ENCODE measurements around the gene PDIA2.
"Not testable (repeated sequence)": the region's sequence is repeated elsewhere in the genome, so short reads cannot be mapped to it uniquely, and the experiment has no call there.

Gene PDIA2

DNA sequence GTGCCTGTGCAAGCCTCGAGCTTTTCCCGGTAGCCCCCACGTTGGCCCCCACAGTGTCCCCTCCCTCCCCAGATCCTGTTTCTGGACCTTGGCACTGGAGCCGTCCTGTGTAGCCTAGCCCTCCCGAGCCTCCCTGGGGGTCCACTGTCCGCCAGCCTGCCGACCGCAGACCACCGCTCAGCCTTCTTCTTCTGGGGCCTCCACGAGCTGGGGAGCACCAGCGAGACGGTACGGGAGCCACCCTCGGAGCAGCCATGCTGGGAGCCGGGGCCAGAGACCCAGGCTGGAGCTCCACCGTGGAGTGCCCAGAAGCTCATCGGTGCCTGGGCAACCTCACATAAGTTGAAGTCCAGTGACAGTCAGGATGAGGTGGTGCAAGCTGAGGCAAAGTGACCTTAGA lies 19.0 kb upstream of the PDIA2 start:
- no peak for DNase-seq

DNA sequence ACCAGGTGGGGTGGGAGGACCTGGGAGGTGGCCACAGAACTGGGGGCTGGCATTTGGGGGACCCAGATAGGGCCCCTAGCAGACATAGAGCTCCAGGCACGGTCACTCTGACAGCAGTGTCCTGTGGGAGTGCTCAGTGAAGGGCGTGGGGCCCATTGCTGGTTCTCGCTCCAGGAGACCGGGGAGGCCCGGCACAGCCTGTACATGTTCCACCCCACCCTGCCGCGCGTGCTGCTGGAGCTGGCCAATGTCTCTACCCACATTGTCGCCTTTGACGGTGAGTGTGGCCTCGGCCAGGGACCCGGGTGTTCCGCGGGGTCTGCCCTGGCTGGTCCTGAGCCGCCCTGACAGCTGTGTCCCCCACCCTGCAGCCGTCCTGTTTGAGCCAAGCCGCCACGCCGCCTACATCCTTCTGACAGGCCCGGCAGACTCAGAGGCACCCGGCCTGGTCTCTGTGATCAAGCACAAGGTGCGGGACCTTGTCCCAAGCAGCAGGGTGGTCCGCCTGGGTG lies 18.5 kb upstream of the PDIA2 start:
- no peak for DNase-seq

DNA sequence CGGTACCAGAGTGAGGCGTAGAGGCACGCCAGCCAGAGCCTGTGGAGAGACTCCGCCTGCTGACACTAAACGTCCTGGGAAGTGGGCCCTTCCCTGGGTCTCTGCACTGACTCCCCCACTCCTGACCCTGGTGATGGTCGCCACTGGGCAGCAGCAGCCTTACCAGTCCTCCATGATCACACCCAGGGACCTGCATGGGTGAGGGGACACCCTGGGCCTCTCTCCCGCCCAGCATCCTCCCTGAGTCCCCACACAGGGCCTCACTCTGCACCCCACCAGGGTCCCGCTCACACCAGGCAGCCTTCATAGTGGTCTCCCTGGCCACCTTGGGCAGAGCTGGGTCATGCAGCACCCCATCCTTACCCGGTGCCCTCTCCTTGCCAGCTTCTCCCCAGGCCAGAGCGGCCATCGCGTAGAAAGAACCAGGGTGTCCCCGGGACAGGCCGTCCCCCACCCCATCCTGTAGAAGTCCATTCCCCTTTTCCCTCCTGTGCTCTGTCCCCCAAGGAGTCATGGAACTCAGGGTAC lies 17.9 kb upstream of the PDIA2 start:
- DNase-seq: no peak

DNA sequence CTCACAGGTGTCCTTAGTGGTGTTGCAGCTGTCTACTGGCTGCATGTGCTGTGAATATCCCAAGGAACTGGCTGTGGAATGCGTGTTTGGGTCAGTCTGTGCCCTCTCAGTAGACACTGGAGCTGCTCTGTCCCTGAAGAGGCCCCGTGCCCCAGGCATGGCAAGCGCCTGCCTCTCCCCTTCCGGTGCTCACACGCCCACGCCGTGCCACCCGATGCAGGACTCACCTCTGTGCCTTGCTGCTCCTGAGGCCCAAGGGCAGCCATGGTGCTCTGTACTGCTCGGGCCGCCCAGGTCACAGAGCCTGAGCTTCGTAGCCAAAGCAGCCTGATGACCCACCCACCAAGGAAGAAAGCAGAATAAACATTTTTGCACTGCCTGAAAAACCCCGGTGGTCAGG lies 17.3 kb upstream of the PDIA2 start:
- DNase-seq: no peak

DNA sequence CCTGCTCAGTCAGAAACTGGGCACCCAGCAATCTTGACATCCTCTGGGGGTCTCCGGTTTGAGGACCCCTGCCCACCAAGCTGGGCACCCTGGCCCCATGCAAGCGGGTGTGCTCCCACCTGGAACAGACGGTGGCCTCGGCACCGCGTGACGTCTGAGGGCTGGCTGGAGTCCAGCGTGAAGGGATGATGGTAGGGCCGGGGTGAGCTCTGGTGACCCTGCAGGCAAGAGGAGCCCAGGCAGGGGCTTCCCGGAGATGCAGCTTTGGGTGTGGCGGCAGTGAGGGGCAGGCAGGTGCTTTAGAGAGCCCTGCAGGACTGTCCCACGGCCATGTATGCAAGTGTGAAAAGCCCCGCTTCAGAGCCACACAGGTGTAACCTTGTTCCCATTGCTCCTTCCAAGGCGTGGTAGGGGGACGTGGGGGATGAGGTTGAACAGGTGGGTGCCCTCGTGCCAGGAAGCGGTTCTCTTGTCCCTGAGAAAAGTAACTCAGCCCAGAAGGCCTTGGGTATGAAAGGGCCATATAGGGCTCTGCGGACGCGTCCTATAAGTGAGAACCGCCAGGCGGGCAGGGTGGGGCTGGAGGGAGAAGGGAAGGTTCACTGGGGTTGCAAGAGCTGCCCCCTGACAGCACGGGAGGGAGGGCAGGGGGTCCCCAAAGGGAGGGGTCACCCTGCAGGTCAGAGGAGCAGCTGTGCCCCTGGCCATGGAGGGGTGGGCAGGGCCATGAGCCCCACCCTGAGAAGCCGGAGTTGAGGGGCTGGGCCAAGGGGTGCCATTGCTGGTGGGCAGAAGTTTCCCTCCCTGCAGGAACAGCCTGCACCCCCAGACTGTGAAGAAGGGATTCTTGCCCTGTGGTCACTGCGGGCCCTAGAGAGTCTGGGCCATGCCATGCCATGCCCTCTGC lies 16.5 kb upstream of the PDIA2 start:
- no peak for DNase-seq

DNA sequence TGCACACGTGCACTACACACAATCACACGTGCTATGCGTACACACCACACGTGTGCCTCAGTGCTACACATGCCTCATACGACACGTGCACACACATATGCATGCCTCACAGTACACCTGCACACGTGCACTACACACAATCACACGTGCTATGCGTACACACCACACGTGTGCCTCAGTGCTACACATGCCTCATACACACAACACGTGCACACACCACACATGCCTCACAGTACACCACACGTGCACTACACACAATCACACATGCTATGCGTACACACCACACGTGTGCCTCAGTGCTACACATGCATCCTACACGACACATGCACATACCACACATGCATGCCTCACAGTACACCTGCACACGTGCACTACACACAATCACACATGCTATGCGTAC lies 15.4 kb upstream of the PDIA2 start:
- not testable (repeated sequence) for DNase-seq

DNA sequence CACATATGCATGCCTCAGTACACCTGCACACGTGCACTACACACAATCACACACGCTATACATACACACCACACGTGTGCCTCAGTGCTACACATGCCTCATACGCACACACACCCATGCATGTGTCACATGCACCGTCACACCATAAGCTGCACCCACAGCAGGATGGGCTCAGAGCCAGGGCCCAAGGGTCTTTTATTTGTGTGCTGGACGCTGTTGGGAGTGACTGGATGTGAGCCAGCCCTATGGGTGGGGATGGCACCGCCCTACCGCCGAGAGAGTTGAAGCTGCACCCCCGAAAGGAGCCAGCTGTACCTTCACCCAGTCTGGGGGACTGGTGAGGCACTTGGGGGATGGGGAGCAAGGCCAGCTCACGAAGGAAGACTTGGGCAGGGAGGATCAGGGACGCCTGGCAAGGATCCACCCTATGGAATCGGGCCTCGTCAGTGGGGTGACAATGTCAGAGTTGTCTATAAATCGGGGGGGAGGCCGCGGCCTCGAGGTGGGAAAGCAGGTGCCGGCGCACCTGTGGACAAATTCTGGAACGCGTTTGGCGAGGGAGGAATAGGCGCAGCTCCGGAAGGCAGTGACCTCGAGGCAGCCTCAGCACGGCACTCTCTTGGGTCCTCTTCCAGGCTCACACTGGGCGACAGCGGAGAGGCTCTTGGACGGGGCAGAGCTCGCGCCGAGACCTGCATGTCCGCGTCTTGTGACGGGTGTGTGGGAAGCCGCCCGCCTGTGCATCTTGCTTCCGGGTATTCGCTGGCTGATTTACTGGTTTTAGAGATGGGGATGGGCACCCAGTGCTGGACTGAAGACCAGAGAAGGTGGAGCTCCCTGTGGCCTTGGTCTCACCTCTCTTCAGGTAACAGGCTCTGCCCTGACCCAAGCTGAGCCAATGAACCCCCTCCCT lies 14.6 kb upstream of the PDIA2 start:
- DNase-seq: no peak

DNA sequence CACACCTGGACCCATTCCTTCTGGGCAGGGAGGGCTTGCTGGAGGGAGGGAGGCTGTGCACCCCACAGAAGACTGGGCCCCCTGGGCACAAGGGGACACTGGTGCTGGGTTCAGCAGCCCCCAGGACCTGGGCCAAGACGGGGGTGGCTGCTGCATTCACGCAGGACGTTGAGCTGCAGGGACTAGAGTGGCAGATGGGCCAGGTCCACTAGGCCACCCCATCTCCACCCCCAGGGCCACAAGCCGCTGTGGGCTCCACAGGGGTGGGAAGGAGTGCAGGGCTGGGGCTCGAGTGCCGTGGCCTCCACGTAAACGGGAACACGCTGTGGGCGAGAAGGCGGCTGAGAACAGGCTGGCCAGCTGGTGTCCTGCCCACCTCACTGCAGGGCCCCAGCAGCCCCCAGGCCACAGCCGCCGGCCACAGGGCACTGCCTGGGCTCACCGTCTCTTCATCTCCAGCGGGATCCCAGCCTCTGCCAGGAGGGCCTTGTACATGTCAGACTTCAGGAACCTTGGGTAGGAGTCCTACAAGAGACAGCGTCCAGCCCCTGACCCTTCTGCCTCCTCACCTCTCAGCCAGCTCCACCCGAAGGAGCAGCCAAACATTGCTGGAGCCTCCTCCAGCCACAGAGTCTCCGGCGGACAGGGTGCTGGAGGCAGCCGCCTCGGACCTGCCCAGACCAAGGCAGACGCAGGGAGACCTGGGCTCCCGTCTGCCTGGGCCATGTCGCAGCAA lies 13.7 kb upstream of the PDIA2 start:
- DNase-seq: no peak

DNA sequence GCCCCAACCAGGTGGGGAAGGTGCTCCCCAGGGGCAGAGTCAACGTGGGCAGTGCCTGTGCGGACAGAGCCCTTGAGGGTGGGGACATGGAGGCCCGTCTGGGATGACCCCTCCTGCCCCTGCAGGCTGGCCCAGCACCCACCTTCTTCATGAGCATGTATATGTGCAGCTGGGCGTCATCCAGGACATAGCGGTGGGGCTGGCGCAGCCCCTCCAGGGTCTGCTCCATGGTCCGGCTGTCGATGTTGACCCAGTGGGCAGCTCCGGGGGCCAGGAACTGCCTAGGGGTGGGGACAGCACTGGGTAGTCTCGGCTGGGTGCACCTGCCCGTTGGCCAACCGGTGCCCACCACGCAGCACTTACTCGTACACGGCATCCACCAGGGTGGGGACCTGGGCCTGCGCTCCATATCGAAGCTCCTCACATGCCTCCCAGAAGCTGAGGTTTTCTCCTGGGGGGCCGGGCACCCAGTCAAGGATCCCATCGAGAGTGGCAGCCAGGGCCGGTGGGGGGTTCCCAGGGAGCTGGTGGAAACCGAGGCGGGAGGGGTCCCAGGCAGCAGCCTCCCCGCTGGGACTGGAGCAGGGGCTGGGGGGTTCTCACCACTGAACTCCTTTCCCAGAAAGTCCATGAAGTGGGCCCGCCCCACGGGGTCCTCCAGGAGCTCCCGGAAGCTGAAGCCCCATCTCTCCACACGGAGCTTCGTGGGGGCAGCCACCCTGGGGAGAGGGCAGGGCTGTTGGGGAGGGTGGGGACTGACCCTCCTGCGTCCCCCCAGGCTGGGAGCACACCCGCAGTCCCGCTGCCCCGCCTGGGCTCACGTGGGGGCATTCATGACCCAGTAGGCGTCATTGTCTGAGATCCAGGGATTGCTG lies 12.3 kb upstream of the PDIA2 start:
- DNase-seq: no peak

DNA sequence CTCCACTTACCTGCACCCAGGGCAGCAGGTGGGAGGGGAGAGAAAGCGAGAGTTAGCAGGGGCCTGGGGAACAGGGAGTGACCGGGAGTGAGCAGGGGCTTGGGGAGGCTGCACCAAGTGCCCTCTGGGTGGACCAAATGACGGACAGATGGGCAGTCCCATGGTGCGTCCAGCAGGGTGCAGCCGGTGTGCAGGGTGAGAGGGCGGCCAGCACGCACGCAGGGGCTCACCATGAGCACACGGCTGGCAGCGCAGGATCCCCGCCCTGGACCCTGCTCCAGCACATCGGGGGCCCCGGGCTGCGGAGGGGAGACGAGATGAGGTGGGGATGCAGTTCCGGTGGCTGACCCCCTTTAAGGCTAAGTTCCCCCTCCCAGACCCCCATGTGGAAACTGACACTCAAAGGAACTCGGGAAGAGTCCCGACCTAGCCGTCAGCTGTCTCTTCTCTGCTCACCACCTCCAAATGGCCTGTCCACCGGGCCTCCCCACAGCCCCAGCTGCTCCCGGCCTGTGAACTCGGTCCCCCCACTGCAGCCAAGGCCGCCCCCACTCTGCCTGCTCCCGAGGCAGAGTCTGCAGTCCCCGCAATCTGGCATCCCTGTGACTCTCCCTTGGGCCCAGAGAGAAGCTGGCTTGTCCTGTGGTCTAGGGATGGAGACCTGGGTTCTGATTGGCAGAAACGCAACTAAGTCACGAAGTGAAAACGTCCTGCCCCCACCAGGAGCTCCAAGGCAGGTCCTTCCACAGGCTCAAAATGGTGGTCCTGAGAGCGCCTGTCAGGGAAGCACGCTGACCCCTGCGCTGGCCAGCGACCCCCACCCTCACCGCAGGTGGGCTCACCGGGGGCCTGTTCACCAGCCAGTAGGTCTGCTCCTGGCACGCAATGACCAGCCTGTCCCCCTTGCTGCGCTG lies 10.1 kb upstream of the PDIA2 start:
- DNase-seq: no peak

DNA sequence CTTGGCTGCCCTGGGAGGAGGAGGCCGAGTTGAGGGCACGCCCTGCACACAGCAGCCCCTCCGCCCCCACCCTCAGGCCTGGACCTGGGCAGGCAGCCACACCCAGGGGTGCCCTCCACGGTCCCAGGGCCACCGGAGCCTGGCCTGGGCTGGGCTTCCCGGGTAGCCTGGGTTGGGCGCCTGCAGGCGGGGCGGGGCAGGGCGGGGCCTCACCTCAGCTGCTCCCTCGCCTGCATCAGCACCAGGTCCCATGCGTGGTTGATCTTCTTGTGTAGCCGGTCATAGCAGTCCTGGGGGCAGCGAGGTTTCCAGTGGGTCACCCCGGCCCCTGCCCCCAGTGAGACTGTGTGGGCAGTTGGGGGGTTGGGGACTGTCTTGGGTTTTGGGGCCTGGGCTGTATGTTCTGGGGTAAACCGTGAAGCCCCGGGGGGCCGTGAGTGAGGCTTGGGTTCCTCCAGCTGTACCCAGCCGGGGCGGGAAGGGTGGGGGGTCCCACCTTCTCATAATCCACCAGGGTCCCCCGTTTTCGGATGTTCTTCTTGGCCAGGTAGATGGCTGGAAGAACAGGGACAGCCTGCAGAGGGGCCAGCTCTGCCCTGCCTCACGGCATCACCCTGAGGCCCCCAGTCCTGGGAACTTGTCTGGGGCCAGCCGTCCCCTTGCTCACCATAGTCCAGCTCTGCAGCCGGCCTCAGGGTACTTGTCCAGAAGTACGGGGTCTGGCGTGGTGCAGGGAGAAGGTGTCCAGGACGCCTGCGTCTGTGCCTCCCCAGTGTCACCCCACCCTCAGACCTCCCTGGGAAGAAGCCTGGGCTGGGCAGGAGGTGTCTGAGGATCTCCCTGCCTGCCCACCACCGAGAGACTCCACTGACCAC lies 9.2 kb upstream of the PDIA2 start:
- no peak for DNase-seq

DNA sequence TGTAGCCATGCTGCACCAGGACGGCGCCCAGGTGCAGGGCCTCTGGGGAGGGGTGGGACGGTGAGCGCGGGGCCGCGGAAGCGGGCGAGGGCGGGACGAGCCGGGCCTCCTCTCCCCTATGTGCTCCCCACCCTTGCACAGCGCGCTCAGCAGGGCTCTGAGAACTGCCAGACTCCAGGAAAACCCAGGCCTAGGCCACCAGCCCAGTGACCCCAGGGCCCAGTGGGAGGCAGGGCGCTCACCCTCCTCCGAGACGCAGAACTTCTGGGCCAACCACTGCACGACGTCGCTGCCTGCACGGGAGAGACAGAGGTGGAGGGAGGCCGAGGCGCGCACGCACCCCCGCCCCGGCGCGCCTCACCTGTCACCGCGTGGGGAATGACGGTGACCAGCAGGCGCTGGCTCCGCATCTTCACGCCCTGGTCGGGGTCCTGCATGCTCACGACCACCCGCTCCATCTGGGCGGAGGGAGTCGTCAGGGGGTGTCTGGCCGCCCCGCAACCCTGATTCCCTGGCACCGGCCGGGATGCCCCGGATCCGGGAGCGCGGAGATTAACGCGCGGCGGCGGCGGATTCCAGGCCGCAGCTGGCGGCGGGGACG lies 7.8 kb upstream of the PDIA2 start:
- no peak for DNase-seq

DNA sequence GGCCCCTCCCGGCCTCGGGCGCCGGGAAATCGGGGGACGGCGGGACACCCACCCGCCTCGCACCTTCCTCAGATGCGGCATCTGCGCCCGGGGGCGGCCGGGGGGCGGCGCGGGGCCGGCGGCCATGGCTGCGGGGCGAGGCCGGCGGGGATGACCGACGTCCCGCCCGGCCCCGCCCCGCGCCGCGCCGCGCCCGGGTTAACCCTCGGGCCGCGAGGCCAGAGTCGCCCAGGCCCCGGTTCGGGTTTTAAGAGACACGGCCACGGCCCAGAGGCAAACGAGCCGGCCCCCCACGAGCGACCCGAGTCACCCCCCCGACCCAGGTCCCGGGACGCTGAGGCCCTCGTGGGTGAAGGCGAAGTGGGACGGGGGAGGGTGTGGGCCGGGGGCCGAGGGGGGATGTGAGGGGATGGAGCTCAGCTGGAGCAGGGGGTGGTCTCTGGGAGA lies 7.2 kb upstream of the PDIA2 start, which contains the start of gene RGS11:
Gene RGS11, minus strand, starts transcription at position 159 of the 447 bp plus-strand sequence. Its CDS starts 33 bp downstream, at position 126.
- DNase-seq: no peak

DNA sequence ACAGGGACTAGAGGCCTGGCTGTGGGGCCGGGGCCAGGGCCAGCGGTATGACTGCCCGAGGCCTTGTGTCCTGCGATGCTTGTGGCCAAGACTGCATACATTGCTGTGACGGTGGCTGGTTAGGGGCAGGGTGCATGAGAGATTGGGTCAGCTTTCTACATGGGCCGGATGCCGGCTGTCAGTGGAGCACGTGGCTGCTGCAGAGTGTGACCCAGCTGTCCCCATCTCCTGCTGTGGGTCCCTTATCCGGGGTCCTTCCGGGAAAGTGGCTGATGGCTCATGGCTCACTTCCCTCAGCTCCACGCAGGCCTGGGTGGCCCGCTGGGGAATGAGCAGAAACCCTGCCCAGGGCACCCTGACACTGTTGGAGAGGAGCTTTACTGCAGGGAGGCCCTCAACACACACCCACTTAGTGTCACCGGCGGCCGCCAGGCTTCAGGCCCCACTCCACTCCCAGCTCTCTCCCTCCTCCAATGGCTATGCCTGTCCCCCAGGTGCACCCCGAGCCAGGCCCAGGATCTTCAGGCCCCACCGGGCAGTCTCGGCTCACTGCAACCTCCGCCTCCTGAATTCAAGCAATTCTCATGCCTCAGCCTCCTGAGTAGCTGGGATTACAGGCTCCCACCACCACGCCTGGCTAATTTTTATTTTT lies 6.4 kb upstream of the PDIA2 start:
- no peak for DNase-seq

DNA sequence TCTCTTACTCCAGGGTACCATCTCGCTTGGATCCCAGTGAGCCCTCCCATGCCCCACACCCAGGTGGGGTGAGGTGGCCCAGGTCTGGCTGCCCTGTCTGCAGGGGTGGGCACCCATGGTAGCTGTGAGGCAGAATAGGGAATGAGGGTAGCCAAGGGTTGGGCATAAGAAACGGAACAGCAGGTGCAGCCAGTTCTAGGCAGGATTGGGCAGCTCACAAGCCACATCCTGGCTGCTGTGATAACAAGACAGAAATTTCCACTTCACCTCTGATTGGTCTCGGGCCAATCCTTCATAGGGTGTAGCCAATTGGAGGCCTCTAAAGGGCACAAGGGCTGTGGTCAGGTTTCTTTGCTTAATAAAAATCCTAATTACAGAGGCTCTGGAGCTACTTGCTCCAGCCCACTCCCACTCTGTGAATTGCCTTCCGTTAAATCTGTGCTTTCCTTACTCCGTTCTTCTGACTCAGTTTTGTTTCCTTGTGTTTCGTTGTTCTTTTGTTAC lies 4.0 kb upstream of the PDIA2 start:
- no peak for DNase-seq

DNA sequence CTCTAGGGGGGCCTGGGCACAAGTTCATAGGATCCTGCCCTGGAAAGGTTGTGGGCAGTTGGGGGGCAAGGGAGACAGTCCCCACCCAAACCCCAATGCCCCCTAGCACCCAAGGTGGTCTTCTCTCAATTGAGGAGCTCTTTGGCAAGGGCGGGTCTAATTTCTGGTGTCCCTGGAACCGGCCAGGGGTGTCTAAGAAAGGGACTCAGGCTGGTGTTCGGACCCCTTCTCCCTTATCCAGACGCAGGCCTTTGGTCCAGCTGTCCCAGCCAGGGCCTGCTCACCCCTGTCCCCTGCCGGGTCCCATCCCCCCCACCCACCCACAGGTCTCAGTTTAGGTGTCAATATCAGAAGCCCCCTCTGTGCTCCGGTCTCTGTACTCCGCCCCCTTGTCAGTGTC lies 3.4 kb upstream of the PDIA2 start:
- no peak for DNase-seq

DNA sequence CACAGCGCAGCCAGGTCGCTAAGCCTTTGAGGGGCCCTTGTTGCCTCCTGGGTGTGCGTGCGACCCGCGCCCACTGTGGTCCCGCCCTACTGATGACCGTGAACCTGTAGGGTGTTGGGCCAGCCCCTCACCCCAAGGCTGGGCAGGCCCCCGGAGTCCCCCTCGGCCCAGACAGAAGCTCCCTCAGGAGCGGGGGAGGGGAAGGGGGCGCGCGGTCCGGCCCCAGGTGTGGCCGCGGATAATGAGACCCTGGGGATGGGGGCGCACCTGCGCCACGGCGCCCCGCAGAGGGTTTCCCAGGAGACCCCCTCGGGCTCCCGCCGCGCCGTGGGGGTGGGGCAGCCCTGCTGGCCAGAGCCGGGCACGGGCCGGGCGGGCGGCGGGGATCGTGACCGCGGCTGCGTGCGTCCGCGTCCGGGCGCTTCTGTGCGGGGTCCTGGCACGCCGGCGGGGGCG lies 2.9 kb upstream of the PDIA2 start:
- no peak for DNase-seq

DNA sequence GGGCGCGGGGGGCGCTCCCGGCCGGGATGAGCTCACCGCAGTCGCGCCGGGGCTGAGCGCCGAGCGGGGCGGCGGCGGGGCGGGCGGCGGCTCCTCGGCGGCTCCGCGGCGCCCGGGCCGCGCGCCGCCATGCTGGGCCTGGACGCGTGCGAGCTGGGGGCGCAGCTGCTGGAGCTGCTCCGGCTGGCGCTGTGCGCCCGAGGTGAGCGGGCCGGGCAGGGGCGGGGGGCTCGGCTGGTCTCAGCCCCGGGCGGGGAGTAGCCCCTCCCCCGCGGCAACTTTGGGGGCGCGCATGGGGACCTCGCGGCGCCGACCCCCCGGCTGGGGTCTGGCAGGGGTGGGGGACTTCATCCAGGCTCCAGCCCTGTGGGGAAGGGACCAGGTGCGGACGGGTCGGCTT lies 2.4 kb upstream of the PDIA2 start, which contains the start of gene ARHGDIG:
Gene ARHGDIG, plus strand, starts transcription at position 40 of the 400 bp plus-strand sequence. Its CDS starts 90 bp downstream, at position 130.
- no peak for DNase-seq

Measured in NCI-H1930 (cell line).